ENCODE data around the gene S100A3. TPM values are rescaled to one million over a fixed set of nuclear protein-coding genes. Genes with fewer than 3 reads are reported as not detected.

S100A3 gene
- total and polyA plus RNA-seq, 2 of the 8 experiments (the other 6 are each of a cell fraction or from before 2014, with no cell fraction given), result 0.26 to 0.47 TPM

GRCh38 chr1:153583976-153584375 is 34.9 kb upstream of the S100A3 start:
- Histone ChIP-seq H4K8ac (ENCODE audit: extremely low read depth, insufficient read depth, low read length) (no peak overlapping the region), H3K18ac (ENCODE audit: extremely low read depth, low read length) (no peak overlapping the region), H3K36me3 (ENCODE audit: control insufficient read depth in 2 of 4, insufficient read depth in 4 of 4, low read length in 3 of 4) (no peaks in the 10 kb centered on the region), H2BK20ac (ENCODE audit: low read length) (no peak overlapping the region), H3K56ac (replicated peaks; ENCODE audit: insufficient read length, low read depth, low read length) (no peak overlapping the region), H2AK5ac (ENCODE audit: low read depth, low read length) (no peak overlapping the region), H3K4ac (replicated peaks; ENCODE audit: insufficient read length, low read depth, low read length) (peak overlapping the region; percentile 53), H3K79me1 (ENCODE audit: low read depth, low read length) (no peaks in the 10 kb centered on the region), H3K4me3 (ENCODE audit: extremely low read depth in 1 of 4, insufficient read depth in 2 of 4, low read depth in 3 of 4, low read length in 4 of 4) (no peak overlapping the region), H4K5ac (ENCODE audit: insufficient read length, low read depth, low read length) (no peak overlapping the region), H3K4me2 (ENCODE audit: insufficient read depth in 1 of 2, low read depth in 2 of 2, low read length in 2 of 2) (no peak overlapping the region), H3K27me3 (replicated peaks in 1 of 4; ENCODE audit: control insufficient read depth in 3 of 4, extremely low read depth in 1 of 4, insufficient read depth in 3 of 4, low read length in 3 of 4) (no peaks in the 10 kb centered on the region), H3K79me2 (ENCODE audit: control insufficient read depth in 1 of 2, insufficient read depth in 2 of 2, low read length in 2 of 2) (no peaks in the 10 kb centered on the region), H3K14ac (ENCODE audit: insufficient read length) (no peak overlapping the region), H2BK12ac (ENCODE audit: low read depth, low read length) (no peak overlapping the region), H4K91ac (replicated peaks; ENCODE audit: insufficient read length, low read length) (no peak overlapping the region), H4K20me1 (replicated peaks in 1 of 2; ENCODE audit: control insufficient read depth in 1 of 2, insufficient read depth in 2 of 2, low read length in 2 of 2) (no peaks in the 10 kb centered on the region), H3K9ac (replicated peaks in 1 of 4; ENCODE audit: extremely low read depth in 1 of 4, low read depth in 3 of 4, low read length in 3 of 4) (no peak overlapping the region), H2BK5ac (ENCODE audit: low read depth, low read length) (no peak overlapping the region), H2BK15ac (ENCODE audit: low read length) (no peak overlapping the region), H2BK120ac (replicated peaks; ENCODE audit: low read depth, low read length) (no peak overlapping the region), H2AFZ (ENCODE audit: low read length) (no peak overlapping the region), H3K23ac (ENCODE audit: insufficient read length) (no peak overlapping the region), H3K9me3 (ENCODE audit: insufficient read depth in 2 of 2, low read depth in 1 of 2, low read length in 1 of 2) (peaks cover 0 to 2% of the 10 kb centered on the region in 2 experiments; a peak in 1 of 4 replicates), H3K23me2 (ENCODE audit: low read depth, low read length) (no peaks in the 10 kb centered on the region; the same call in 1 of the 2 replicates), H3K4me1 (replicated peaks in 1 of 4; ENCODE audit: control insufficient read depth in 3 of 4, insufficient read depth in 4 of 4, low read length in 3 of 4) (no peaks in the 10 kb centered on the region), H3K27ac (ENCODE audit: low read depth, low read length) (no peak overlapping the region)
- no peak for DNase-seq (ENCODE audit: low read depth in 1 of 2, low spot score in 2 of 2)
- ChIA-PET POLR2A (ENCODE audit: partially characterized antibody) (interaction anchor here (1.8 kb wide), 1 partner anchor 49 kb away, joined by 3 read pairs; the partner anchor contains the start of gene S100A6), CTCF (ENCODE audit: partially characterized antibody) (interaction anchor here (0.6 to 1.4 kb wide), 2 partner anchors 10 to 295 kb away, joined by 3 to 4 read pairs; no protein-coding TSS in a partner anchor)
- WGBS, 2 experiments (ENCODE audit: extremely low coverage in 1 of 2, insufficient coverage in 1 of 2, insufficient read length in 1 of 2, insufficient replicate concordance in 2 of 2, low coverage in 1 of 2, low lambda C conversion rate in 2 of 2, missing lambda C conversion rate in 1 of 2), result 74% methylated on average over 2 of the region's 2 CpGs; no CpG with 5 or more reads in 1 of the 2 experiments
- peak; percentile 28 for FAIRE-seq
- TF ChIP-seq POU5F1 (IDR thresholded peaks at IDR 0.05; ENCODE audit: low read depth, low read length) (no peak), MAFK (IDR thresholded peaks at IDR 0.05; ENCODE audit: low read depth, low read length) (no peak), CREB1 (IDR thresholded peaks at IDR 0.05) (no peak), POLR2AphosphoS5 (IDR thresholded peaks at IDR 0.05; ENCODE audit: low read depth, low read length) (no peak), BACH1 (IDR thresholded peaks at IDR 0.05; ENCODE audit: low read length) (no peak), CHD1 (IDR thresholded peaks at IDR 0.05; ENCODE audit: low read depth, low read length) (no peak), NANOG (IDR thresholded peaks at IDR 0.05; ENCODE audit: insufficient read depth, low read depth, low read length, poor library complexity, severe bottlenecking) (no peak), CEBPB (IDR thresholded peaks at IDR 0.05; ENCODE audit: low read depth, low read length) (no peak), EZH2 (IDR thresholded peaks at IDR 0.05; ENCODE audit: low read depth, low read length, severe bottlenecking) (no peak), USF2 (IDR thresholded peaks at IDR 0.05; ENCODE audit: low read length) (no peak), CHD2 (IDR thresholded peaks at IDR 0.05; ENCODE audit: low read length) (no peak), RAD21 (IDR thresholded peaks at IDR 0.05 in 1 of 2, conservative IDR thresholded peaks at IDR 0.05 in 1 of 2; ENCODE audit: low read depth in 2 of 2, low read length in 2 of 2) (no peak), BRCA1 (IDR thresholded peaks at IDR 0.05; ENCODE audit: low read depth, low read length) (no peak), YY1 (IDR thresholded peaks at IDR 0.05; ENCODE audit: low read depth, low read length) (no peak)

Data from H1 (cell line).